SIG-M5 (cell line): ENCODE results near the gene IL23A.
"Not testable (repeated sequence)": the region's sequence is repeated elsewhere in the genome, so short reads cannot be mapped to it uniquely, and the experiment has no call there.

ENCODE experiments used
- DNase-seq: peaks from one replicate; lab custom pipeline; 2025; lab: John Stamatoyannopoulos, UW

The IL23A gene

GRCh38 chr12:56338308-56339157, at the start of gene IL23A:
IL23A (plus strand) TSS chr12:56338884; CDS start chr12:56339045, 161 bp downstream.
- DNase-seq: no peak

DNA sequence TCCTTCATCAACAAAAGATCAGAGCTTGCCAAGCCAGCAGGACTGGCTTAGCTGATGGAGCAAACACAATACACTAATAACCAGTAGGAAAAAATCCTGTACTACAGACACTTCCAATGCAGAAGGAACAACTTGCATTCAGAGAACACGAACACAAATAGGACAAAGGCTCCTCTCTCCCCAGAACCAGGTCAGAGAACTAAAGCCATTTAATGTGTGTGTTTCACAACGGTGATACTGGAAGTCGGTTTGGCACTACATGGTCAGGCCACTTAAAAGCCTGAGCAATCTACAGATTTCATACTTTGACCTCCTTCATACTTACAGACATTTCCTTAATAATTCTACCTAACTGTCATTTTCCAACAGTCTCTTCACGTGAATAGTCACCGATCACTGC, 44.9 kb upstream of the IL23A start:
- DNase-seq: no peak

DNA sequence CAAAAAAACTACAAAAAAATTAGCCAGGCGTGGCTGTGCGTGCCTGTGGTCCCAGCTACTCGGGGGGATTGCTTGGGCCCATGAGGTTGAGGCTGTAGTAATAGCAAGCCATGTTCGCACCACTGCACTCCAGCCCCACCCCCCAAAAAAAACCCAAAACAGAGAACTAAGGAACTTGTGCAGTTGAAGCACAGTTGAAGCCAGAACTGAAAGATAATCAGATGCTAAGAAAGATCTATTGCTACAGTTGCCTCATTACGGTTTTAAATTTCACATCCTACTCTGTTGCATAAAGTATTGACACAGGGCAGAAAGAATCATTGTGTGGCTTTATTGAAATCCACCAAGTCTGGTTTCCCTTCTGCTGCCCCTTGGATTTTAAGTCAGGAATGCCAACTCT, 42.4 kb upstream of the IL23A start:
- DNase-seq: peak; percentile 63

DNA sequence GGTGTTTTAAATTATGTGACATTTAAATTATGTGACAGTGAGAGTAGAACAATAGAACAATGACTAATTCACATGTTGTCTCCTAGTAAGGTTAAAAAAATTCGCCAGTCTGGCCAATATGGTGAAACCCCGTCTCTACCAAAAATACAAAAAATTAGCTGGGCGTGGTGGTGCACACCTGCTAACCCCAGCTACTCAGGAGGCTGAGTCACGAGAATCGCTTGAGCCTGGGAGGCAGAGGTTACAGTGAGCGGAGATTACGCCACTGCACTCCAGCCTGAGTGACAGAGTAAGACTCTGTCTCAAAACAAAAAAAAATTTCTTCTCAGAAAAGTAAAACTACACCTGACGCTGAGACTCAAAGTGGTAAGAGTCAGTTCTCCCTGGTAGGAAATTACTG, 41.3 kb upstream of the IL23A start:
- DNase-seq: no peak

DNA sequence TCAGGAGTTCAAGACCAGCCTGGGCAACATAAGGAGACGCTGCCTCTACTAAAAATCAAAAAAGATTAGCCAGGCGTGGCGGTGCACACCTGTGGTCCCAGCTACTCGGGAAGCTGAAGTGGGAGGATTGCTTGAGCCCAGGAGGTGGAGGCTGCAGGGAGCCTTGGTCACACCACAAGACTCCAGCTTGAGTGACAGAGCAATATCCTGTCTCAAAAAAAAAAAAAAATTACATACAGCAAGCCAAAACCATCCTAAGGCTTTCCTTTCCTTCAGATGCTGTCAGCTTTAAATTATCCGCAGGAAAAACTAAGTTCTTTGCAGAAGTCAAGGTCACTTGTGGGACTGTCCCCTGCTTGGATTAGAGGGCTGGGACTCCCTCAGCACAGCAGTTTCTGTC, 39.9 kb upstream of the IL23A start:
- no peak for DNase-seq

- DNase-seq: no peak
Measured at GRCh38 chr12:56299308-56299852, 39.3 kb upstream of the IL23A start.

DNA sequence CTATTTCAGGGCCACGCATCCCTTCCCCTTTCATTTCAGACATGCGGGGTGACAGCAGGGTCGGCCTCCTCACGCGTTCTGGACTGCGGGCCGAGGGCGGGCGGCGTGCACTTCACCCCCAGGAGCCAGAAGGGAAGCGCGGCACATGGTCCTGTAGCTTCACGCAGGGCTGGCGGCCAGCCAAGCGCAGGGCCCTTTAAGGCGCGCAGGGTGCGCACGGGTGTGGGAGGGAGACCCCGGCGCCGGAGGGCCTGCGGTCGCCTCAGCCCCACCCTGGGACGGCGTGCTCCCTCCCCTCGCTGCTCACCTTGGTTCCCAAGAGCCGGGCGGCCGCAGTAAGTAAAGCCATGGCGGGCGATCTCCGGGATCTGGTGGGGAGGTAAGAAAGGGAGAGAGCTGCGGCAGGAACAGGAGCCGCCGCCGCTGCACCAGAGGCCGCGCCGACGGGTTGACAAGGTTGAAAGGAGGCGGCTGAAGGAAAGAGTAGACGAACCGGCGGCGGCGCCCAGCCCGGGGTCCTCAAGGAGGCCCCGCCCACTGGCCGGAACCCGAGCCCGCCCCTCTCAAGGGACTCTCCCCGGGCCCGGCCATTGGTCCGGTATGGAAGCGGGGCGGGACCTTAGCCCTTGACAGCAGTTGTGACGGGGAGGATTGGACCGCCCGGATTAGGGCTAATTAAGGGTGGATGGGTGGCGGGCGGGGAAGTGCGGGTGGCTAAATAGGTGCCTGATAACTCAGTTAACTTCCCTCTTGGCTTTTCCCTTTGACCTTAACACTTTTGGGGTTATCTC, 38.6 kb upstream of the IL23A start, which contains the start of gene CS:
CS (minus strand) TSS at position 478 of the 791 bp plus-strand sequence; CDS start at position 349, 129 bp downstream.
- peak; percentile 96 for DNase-seq

GRCh38 chr12:56300644-56301464, 37.8 kb upstream of the IL23A start:
- no peak for DNase-seq

- DNase-seq: no peak
Measured at GRCh38 chr12:56304276-56304675, 34.4 kb upstream of the IL23A start.

DNA sequence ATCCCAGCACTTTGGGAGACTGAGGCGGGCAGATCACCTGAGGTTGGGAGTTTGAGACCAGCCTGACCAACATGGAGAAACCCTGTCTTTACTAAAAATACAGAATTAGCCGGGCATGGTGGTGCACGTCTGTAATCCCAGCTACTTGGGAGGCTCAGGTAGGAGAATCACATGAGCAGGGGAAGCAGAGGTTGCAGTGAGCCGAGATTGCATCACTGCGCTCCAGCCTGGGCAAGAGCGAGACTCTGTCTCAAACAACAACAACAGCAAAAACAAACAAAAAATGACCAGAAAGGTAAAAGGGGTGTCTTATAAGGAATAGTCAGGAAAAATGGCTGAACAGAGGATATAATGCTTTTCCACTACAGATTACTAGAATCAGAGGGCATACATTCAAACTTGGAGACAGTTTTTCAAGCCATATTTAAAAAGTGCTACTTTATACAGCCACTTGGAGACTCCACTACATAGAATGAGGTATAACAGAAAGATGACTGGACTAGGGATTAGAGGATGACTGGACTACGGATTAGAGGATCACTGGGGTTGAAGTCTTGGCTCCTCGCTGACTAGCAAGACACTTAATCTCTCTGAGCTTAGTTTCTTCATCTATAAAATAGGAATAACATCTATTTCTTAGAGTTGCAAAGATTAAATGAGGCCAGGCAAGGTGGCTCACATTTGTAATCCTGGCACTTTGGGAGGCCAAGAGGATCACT, 33.7 kb upstream of the IL23A start:
- DNase-seq: no peak

DNA sequence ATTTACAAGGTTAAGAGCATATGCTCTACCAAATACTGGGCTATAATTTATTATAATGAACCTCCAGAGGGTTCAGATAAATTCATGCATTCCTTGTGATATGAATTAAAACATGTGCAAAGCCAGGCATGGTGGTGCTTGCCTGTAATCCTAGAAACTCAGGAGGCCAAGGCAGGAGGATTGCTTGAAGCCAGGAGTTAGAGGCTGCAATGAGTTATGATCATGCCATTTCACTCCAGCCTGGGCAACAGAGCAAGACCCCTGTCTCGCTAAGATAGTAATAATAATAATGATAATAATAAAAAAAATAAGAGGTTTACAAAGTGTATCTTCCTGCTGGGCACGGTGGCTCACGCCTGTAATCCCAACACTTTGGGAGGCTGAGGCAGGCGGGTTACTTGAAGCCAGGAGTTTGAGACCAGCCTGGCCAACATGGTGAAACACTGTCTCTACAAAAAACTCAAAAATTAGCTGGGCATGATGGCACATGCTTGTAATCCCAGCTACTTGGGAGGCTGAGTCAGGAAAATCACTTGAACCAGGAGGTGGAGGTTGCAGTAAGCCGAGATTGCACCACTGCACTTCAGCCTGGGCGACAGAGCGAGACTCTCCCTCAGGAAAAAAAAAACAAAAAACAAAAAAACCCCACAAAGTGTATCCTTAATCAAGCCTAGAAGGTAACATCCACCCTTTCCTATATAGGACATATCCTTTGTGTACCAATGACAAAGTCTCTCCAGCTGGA, 31.3 kb upstream of the IL23A start:
- no peak for DNase-seq

- DNase-seq: no peak
Measured at GRCh38 chr12:56308714-56309113, 30.0 kb upstream of the IL23A start.

DNA sequence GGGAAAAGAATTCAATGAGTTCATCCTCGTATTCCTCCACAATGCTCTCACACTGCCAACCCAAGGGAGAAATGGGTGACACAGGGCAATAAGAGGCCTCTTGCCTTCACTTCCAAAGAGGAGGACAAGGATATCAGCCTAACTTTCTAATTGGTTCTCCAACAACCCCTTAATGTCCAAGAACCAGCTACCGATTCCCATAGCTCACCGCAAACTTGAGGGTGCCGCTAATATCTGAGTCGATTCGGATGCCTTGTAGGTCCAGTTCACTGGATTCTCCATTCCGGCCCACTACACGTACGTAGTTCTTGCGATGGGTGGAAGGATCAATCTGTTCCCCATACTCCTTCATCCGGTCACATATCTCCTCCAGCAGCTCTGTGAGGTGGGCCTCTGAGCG, 27.7 kb upstream of the IL23A start:
- DNase-seq: no peak

DNA sequence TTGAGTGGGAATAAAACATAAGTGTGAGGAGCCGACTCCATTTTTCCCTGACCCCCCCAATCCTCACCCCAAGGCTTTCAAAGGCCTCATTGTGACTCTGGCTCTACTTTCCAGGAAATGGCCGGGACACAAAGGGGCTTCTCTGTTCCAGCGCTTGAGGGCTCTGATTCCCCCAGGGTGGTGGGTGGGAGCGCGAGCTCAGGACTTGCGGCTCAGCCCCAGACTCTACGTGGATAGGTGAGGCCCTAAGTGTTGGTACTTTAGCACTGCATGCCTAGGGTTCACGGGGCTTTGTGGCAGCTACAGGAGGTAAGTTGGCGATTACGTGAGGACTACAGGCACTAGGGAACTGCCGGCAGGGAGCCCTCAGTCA, 23.4 kb upstream of the IL23A start:
- DNase-seq: no peak

GRCh38 chr12:56315622-56316473, 22.8 kb upstream of the IL23A start, which contains the start of gene CNPY2:
CNPY2 (minus strand) TSS chr12:56315988; CDS start chr12:56315217, 771 bp downstream.
- peak; percentile 93 for DNase-seq

DNA sequence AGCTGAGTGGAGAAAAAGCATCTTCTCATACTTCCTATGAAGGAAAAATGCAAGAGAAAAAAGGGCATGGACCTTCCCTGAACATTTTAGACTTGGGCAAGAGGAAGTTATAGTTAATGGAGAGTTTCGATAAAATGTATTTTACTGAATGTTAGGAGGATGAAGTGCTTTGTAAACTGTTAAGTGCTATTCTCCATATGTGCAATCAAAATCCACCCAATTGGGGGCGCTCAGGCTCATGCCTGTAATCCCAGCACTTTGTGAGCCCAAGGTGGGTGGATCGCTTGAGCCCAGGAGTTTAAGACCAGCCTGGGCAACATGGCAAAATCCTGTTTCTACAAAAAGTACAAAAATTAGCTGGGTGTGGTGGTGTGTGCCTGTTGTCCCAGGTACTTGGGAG, 21.0 kb upstream of the IL23A start:
- DNase-seq: no peak

GRCh38 chr12:56321027-56321426, 17.7 kb upstream of the IL23A start:
- DNase-seq: no peak

GRCh38 chr12:56321610-56322009, 17.1 kb upstream of the IL23A start:
- DNase-seq: not testable (repeated sequence)

- DNase-seq: no peak
Measured at GRCh38 chr12:56324206-56324605, 14.5 kb upstream of the IL23A start.
